ENCODE data around the gene C7orf57.

The C7orf57 gene

DNA sequence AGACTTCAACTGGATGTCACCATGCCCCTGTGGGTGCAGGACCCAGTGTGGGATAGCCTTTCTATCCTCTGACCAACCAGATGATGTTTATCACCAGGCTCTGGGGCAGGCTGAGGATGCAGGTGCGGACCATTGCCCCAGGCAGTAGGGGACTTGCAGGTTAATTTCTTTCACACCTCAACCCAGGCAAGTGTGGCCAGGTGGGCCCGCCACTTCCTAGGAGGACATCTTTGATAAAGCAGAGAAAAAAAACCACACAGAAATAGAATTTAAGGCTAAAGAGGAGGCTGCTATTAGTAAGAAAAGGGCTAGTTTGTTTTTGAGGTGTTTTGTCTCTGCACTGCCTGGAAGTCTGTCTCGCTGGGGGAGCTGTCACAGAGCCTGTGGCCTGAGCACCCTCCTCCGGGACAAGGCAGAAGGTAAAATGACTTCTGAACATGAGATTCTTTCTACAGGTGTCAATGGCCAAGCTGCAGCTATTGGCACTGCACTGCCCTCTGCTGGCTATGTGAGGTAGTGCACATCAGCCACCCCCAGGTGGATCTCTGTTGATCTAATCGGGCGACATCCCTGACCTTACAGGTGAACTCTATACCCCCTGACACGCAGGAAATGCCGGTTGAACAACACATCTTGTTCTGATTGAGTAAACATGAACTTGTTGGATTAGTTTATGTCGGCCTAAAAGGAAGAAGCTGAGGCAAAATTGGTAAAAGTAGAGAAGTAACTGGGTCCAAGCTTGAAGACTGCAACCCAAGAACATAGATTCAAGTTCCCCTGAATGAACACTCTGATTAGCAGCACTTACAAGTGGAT is 74.7 kb downstream of the C7orf57 start:
- DNase-seq (ENCODE audit: low read depth, low spot score), result peak; percentile 75

DNA sequence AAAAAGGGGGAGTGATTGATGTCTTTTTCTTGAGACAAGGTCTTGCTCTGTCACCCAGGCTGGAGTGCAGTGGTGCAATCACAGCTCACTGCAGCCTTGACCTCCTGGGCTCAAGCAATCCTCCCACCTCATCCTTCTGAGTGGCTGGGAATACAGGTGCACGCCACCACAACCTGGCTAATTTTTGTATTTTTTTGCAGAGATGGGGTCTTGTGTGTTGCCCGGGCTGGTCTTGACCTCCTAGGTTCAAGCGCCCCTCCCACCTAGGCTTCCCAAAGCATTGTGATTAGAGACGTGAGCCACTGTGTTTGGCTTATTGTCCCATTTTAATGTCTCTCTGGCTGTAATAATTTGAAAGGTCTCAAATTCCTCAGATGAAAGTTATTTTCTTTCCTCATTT is 75.5 kb downstream of the C7orf57 start:
- no peak for DNase-seq (ENCODE audit: low read depth, low spot score)
